ENCODE measurements around the gene LOXL4.

GRCh38 chr10:98270786-98271185 lies 2.8 kb upstream of the LOXL4 start:
- no peak for TF ChIP-seq POLR2AphosphoS5 (IDR thresholded peaks at IDR 0.05)
- no peak for TF ChIP-seq CTCF (IDR thresholded peaks at IDR 0.05)

Measured in stomach (tissue), 4 donors.